WTC11 (cell line): ENCODE data around the gene B3GAT1. TPM values are rescaled to one million over a fixed set of nuclear protein-coding genes. Genes with fewer than 3 reads are reported as not detected.

Source experiments
- ATAC-seq: fragments of 200-7000 bp; cut with Tn5 transposase; 2 replicates; pipeline ENCODE4 v1.10.0; 2021; ENCODE audit warnings: mild to moderate bottlenecking, moderate library complexity
- CTCF ChIA-PET: fragments of 300-600 bp; sonication (Branson Sonifier 250); formaldehyde crosslinking; loops from one replicate; lab custom pipeline; 2021; ENCODE audit warnings: antibody characterized with exemption; lab: Charles Lee
- POLR2A ChIA-PET: fragments of 350-600 bp; sonication (Branson Sonifier 250); formaldehyde crosslinking; loops from one replicate; lab custom pipeline; 2021; ENCODE audit warnings: antibody characterized with exemption; lab: Charles Lee
- DNase-seq: peaks from one replicate; pipeline ENCODE4 v3.0.0; 2021; ENCODE audit warnings: low spot score
- H3K27ac Mint-ChIP-seq: 2 replicates; pipeline ENCODE4 v1.8.0; 2021; ENCODE audit warnings: mixed read lengths
- H3K27me3 Mint-ChIP-seq: 2 replicates; pipeline ENCODE4 v1.8.0; 2021; ENCODE audit warnings: low read depth, mild to moderate bottlenecking, moderate library complexity, mixed read lengths
- H3K36me3 Mint-ChIP-seq: 2 replicates; pipeline ENCODE4 v1.8.0; 2021; ENCODE audit warnings: mixed read lengths
- H3K4me1 Mint-ChIP-seq: 2 replicates; pipeline ENCODE4 v1.8.0; 2022; ENCODE audit warnings: mixed read lengths
- H3K4me3 Mint-ChIP-seq: 2 replicates; pipeline ENCODE4 v1.8.0; 2021; ENCODE audit warnings: mild to moderate bottlenecking, moderate library complexity, mixed read lengths
- H3K9me3 Mint-ChIP-seq: 2 replicates; pipeline ENCODE4 v1.8.0; 2021; ENCODE audit warnings: mixed read lengths
- AFF4 ChIP-seq: sonication (generic); formaldehyde crosslinking; IDR thresholded peaks from 2 replicates; pipeline ENCODE4 v1.8.1; 2023; ENCODE audit warnings: mild to moderate bottlenecking, missing genetic modification reagents, borderline replicate concordance
- AR ChIP-seq: fragments of 250-450 bp; sonication (Bioruptor Pico); IDR thresholded peaks from 2 replicates; pipeline ENCODE4 v1.9.0; 2021; ENCODE audit warnings: mild to moderate bottlenecking
- CREB1 ChIP-seq: sonication (generic); formaldehyde crosslinking; IDR thresholded peaks from 2 replicates; pipeline ENCODE4 v1.8.0; 2023; ENCODE audit warnings: mild to moderate bottlenecking, missing genetic modification reagents
- CREM ChIP-seq: sonication (generic); formaldehyde crosslinking; IDR thresholded peaks from 2 replicates; pipeline ENCODE4 v1.8.1; 2022; ENCODE audit warnings: mild to moderate bottlenecking, missing genetic modification reagents, moderate library complexity
- E2F4 ChIP-seq: sonication (generic); formaldehyde crosslinking; IDR thresholded peaks from 2 replicates; pipeline ENCODE4 v1.8.1; 2022; ENCODE audit warnings: low read depth, mild to moderate bottlenecking, moderate library complexity, missing genetic modification reagents, borderline replicate concordance
- GTF2I ChIP-seq: fragments of 250-450 bp; sonication (Bioruptor Pico); conservative IDR thresholded peaks from 2 replicates; pipeline ENCODE4 v1.4.0; 2021; ENCODE audit warnings: mild to moderate bottlenecking
- IRF1 ChIP-seq: sonication (generic); formaldehyde crosslinking; IDR thresholded peaks from 2 replicates; pipeline ENCODE4 v1.8.0; 2023; ENCODE audit warnings: missing genetic modification reagents
- IRF2 ChIP-seq: sonication (generic); formaldehyde crosslinking; IDR thresholded peaks from 2 replicates; pipeline ENCODE4 v1.8.0; 2022; ENCODE audit warnings: low read depth, missing genetic modification reagents, borderline replicate concordance
- KAT7 ChIP-seq: sonication (generic); formaldehyde crosslinking; IDR thresholded peaks from 2 replicates; pipeline ENCODE4 v1.8.1; 2023; ENCODE audit warnings: missing genetic modification reagents, mild to moderate bottlenecking, borderline replicate concordance
- MLX ChIP-seq: sonication (generic); formaldehyde crosslinking; IDR thresholded peaks from 2 replicates; pipeline ENCODE4 v1.8.1; 2023; ENCODE audit warnings: mild to moderate bottlenecking, missing genetic modification reagents, moderate library complexity
- NR3C1 ChIP-seq: sonication (generic); formaldehyde crosslinking; conservative IDR thresholded peaks from 2 replicates; pipeline ENCODE4 v1.8.1; 2023; ENCODE audit warnings: low read depth, mild to moderate bottlenecking, missing genetic modification reagents
- PRDM15 ChIP-seq: sonication (generic); formaldehyde crosslinking; IDR thresholded peaks from 2 replicates; pipeline ENCODE4 v1.8.0; 2022; ENCODE audit warnings: missing genetic modification reagents
- SP1 ChIP-seq: sonication (generic); formaldehyde crosslinking; conservative IDR thresholded peaks from 2 replicates; pipeline ENCODE4 v1.8.1; 2022; ENCODE audit warnings: missing genetic modification reagents
- USF1 ChIP-seq: sonication (generic); formaldehyde crosslinking; IDR thresholded peaks from 2 replicates; pipeline ENCODE4 v1.8.0; 2022; ENCODE audit warnings: mild to moderate bottlenecking, missing genetic modification reagents
- ZMAT4 ChIP-seq: fragments of 250-450 bp; sonication (Bioruptor Pico); IDR thresholded peaks from 2 replicates; pipeline ENCODE4 v1.9.0; 2021; ENCODE audit warnings: mild to moderate bottlenecking
- ZNF138 ChIP-seq: sonication (generic); formaldehyde crosslinking; conservative IDR thresholded peaks from 2 replicates; pipeline ENCODE4 v1.8.1; 2022; ENCODE audit warnings: mild to moderate bottlenecking, moderate library complexity, missing genetic modification reagents
- ZNF416 ChIP-seq: fragments of 250-450 bp; sonication (Bioruptor Pico); IDR thresholded peaks from 2 replicates; pipeline ENCODE4 v1.9.0; 2021; ENCODE audit warnings: mild to moderate bottlenecking, inconsistent platforms
- ZNF423 ChIP-seq: fragments of 250-450 bp; sonication (Bioruptor Pico); IDR thresholded peaks from 2 replicates; pipeline ENCODE4 v2.1.2; 2022; ENCODE audit warnings: mild to moderate bottlenecking, moderate library complexity
- ZNF671 ChIP-seq: fragments of 250-450 bp; sonication (Bioruptor Pico); IDR thresholded peaks from 2 replicates; pipeline ENCODE4 v1.8.0; 2021; ENCODE audit warnings: mild to moderate bottlenecking
- total RNA-seq: library from RNA; stranded (reverse); gene quantifications from 3 replicates; pipeline ENCODE4 v1.2.3, GENCODE V29; 2021

The B3GAT1 gene
- total RNA-seq, 1 experiment from 2014 or later, result 30.0 TPM

GRCh38 chr11:134372961-134373360 lies 39.1 kb downstream of the B3GAT1 start:
- Mint-ChIP-seq H3K27me3 (no peaks in the 10 kb centered on the region; the same call in 1 of the 2 replicates), H3K4me1 (peaks cover 15% of the 10 kb centered on the region), H3K9me3 (no peaks in the 10 kb centered on the region), H3K4me3 (no peak overlapping the region), H3K27ac (no peak overlapping the region; the same call in 1 of the 2 replicates), H3K36me3 (peaks cover 2% of the 10 kb centered on the region; the same call in 1 of the 2 replicates)
- ATAC-seq, result no peak
- ChIA-PET CTCF (interaction anchor here (1.5 kb wide), 1 partner anchor 18 kb away, joined by 3 read pairs; no protein-coding TSS in a partner anchor), POLR2A (no interaction called here)
- no peak for TF ChIP-seq ZNF416 (CRISPR knock-in tag)
- TF ChIP-seq MLX, result no peak
- no peak for TF ChIP-seq IRF2 (CRISPR knock-in tag)
- TF ChIP-seq USF1 (CRISPR knock-in tag), result no peak
- TF ChIP-seq CREB1 (CRISPR knock-in tag), result no peak
- no peak for TF ChIP-seq NR3C1 (CRISPR knock-in tag)
- no peak for TF ChIP-seq ZNF423 (CRISPR knock-in tag)
- no peak for TF ChIP-seq GTF2I
- no peak for TF ChIP-seq AFF4 (CRISPR knock-in tag)
- DNase-seq, result no peak

GRCh38 chr11:134372536-134372935 lies 39.5 kb downstream of the B3GAT1 start:
- POLR2A ChIA-PET, result no interaction called here
- H3K9me3 Mint-ChIP-seq, result no peaks in the 10 kb centered on the region
- H3K27ac Mint-ChIP-seq, result no peak overlapping the region
- TF ChIP-seq CREM (CRISPR knock-in tag) (no peak), ZNF138 (CRISPR knock-in tag) (no peak), ZMAT4 (no peak), MLX (no peak), CREB1 (CRISPR knock-in tag) (no peak), IRF1 (CRISPR knock-in tag) (no peak), AR (CRISPR knock-in tag) (no peak), PRDM15 (CRISPR knock-in tag) (no peak), KAT7 (CRISPR knock-in tag) (no peak), ZNF671 (CRISPR knock-in tag) (no peak), SP1 (CRISPR knock-in tag) (no peak), E2F4 (no peak)
- CTCF ChIA-PET, result interaction anchor here (1.5 kb wide), 1 partner anchor 18 kb away, joined by 3 read pairs; no protein-coding TSS in a partner anchor
- H3K27me3 Mint-ChIP-seq, result no peaks in the 10 kb centered on the region; the same call in 1 of the 2 replicates
- DNase-seq (no peak), ATAC-seq (no peak)
- peaks cover 15% of the 10 kb centered on the region for H3K4me1 Mint-ChIP-seq
- no peaks in the 10 kb centered on the region for H3K36me3 Mint-ChIP-seq
- no peak overlapping the region for H3K4me3 Mint-ChIP-seq
